OCI-LY3 (cell line): Measurements from ENCODE around the gene HCN1.

Experiments
- H2AFZ ChIP-seq: fragments of 200-600, 300-600 bp; shearing (Covaris generic); 2 replicates; pipeline ENCODE4 v1.6.0; 2014; ENCODE audit warnings: antibody characterized with exemption, low read depth, low read length
- H3K27ac ChIP-seq: fragments of 200-600, 300-600 bp; sonication (generic); 2 replicates; pipeline ENCODE4 v1.5.1; 2014; ENCODE audit warnings: mild to moderate bottlenecking, low read length, moderate library complexity, mixed read lengths
- H3K27me3 ChIP-seq: fragments of 200-600, 300-600 bp; sonication (generic); 2 replicates; pipeline ENCODE4 v1.6.1; 2014; ENCODE audit warnings: low read depth, low read length, mixed read lengths
- H3K36me3 ChIP-seq: fragments of 200-600, 300-600 bp; sonication (generic); replicated peaks from 2 replicates; pipeline ENCODE3; 2014; ENCODE audit warnings: low read depth, low read length, mixed read lengths
- H3K4me1 ChIP-seq: fragments of 300-600, 200-600 bp; sonication (generic); 2 replicates; pipeline ENCODE4 v1.6.1; 2014; ENCODE audit warnings: low read length, mixed read lengths
- H3K4me2 ChIP-seq: fragments of 200-600, 300-600 bp; sonication (generic); 2 replicates; pipeline ENCODE4 v1.6.1; 2014; ENCODE audit warnings: low read length, mixed read lengths
- H3K4me3 ChIP-seq: fragments of 300-600, 200-600 bp; sonication (generic); 2 replicates; pipeline ENCODE4 v1.5.1; 2014; ENCODE audit warnings: antibody characterized with exemption, mild to moderate bottlenecking, low read length, moderate library complexity
- H3K79me2 ChIP-seq: fragments of 300-600, 200-600 bp; shearing (Covaris generic); 2 replicates; pipeline ENCODE4 v1.6.1; 2014; ENCODE audit warnings: mild to moderate bottlenecking, low read length, mixed read lengths
- H3K9ac ChIP-seq: fragments of 300-600, 200-600 bp; shearing (Covaris generic); 2 replicates; pipeline ENCODE4 v1.6.0; 2014; ENCODE audit warnings: mild to moderate bottlenecking, low read length, moderate library complexity
- H3K9me3 ChIP-seq: fragments of 200-600, 300-600 bp; shearing (Covaris generic); 2 replicates; pipeline ENCODE4 v1.6.1; 2014; ENCODE audit warnings: low read length, mixed read lengths; ENCODE audit not compliant: insufficient read depth
- H4K20me1 ChIP-seq: fragments of 200-600, 300-600 bp; sonication (generic); 2 replicates; pipeline ENCODE4 v1.6.1; 2016; ENCODE audit warnings: low read length, mixed read lengths; ENCODE audit not compliant: insufficient read depth
- CTCF ChIP-seq: fragments of 200-600, 300-600 bp; sonication (generic); IDR thresholded peaks from 2 replicates; pipeline ENCODE4 v1.5.1; 2014; ENCODE audit warnings: antibody characterized with exemption, low read length, low read depth
- EZH2phosphoT487 ChIP-seq: fragments of 200-600 bp; shearing (Covaris generic); IDR thresholded peaks from 2 replicates; pipeline ENCODE4 v1.6.1; 2018; ENCODE audit warnings: antibody characterized with exemption, mixed run types, low read depth

The HCN1 gene

GRCh38 chr5:45627076-45627656, 69.0 kb downstream of the HCN1 start:
- no peak for TF ChIP-seq EZH2phosphoT487
- no peak for TF ChIP-seq CTCF
- Histone ChIP-seq H3K36me3 (no peaks in the 10 kb centered on the region), H3K27ac (no peak overlapping the region), H3K27me3 (no peaks in the 10 kb centered on the region), H3K4me1 (no peaks in the 10 kb centered on the region), H4K20me1 (no peaks in the 10 kb centered on the region), H3K79me2 (no peaks in the 10 kb centered on the region), H2AFZ (no peak overlapping the region), H3K9ac (no peak overlapping the region), H3K4me3 (no peak overlapping the region), H3K4me2 (no peak overlapping the region), H3K9me3 (no peaks in the 10 kb centered on the region)

DNA sequence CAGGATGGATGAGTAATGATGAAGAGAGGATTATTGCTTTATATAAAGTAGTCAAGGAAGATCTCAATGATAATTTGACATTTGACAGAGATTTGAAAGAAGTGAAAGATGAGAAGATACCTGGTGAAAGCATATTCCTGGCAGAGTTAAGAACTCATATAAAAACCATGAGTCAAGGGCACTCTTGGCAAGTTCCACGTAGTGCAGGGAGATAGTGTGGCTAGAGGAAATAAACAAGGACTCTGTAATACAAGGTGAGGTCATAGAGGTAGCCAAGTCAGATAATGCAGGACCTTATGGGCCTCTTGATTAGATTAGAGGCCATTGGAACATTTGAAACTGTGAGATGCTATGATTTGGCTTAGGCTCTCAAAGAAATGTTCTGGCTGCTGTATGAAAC, 72.3 kb downstream of the HCN1 start:
- no peaks in the 10 kb centered on the region for H3K79me2 ChIP-seq
- H3K4me2 ChIP-seq: no peak overlapping the region
- no peaks in the 10 kb centered on the region for H3K9me3 ChIP-seq
- H3K9ac ChIP-seq: no peak overlapping the region
- H3K27me3 ChIP-seq: no peaks in the 10 kb centered on the region
- no peaks in the 10 kb centered on the region for H3K36me3 ChIP-seq
- no peak overlapping the region for H3K4me3 ChIP-seq
- TF ChIP-seq CTCF (no peak), EZH2phosphoT487 (no peak)
- H3K4me1 ChIP-seq: no peaks in the 10 kb centered on the region
- no peak overlapping the region for H3K27ac ChIP-seq
- H2AFZ ChIP-seq: no peak overlapping the region
- no peaks in the 10 kb centered on the region for H4K20me1 ChIP-seq

- H4K20me1 ChIP-seq: no peaks in the 10 kb centered on the region
- no peak overlapping the region for H3K27ac ChIP-seq
- no peaks in the 10 kb centered on the region for H3K36me3 ChIP-seq
- H3K79me2 ChIP-seq: no peaks in the 10 kb centered on the region
- no peak overlapping the region for H2AFZ ChIP-seq
- no peak overlapping the region for H3K4me3 ChIP-seq
- H3K4me2 ChIP-seq: no peak overlapping the region
- TF ChIP-seq CTCF (no peak), EZH2phosphoT487 (no peak)
- H3K9me3 ChIP-seq: no peaks in the 10 kb centered on the region
- H3K27me3 ChIP-seq: no peaks in the 10 kb centered on the region
- no peaks in the 10 kb centered on the region for H3K4me1 ChIP-seq
- H3K9ac ChIP-seq: no peak overlapping the region
These were observed 73.8 kb downstream of the HCN1 start for GRCh38 chr5:45622365-45622764.

DNA sequence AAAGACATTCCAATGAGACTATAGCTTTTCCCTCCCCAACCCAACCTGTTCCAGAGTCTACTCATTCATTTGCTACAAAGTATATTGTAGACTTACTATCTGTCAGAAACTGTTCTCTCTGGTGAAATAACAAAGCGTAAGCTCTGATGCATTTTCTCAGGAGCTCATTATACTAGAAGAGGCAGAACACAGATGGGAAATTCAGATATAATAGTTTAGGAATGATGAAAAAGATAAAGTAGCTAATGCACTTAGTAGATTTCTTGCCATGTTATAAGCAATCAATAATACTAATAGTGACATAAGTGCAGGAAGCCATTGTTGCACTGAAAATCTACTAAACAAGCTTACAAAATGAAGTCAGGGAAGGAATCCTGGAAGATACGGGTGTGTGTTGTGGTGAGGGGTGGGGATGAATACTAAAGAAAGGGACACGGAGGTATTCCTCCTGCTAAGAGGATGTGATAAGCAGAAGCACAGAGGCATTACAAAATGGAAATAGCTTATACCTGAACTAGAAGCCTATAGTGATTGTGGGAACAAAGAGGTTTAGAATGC, 78.2 kb downstream of the HCN1 start:
- Histone ChIP-seq H3K27ac (no peak overlapping the region), H4K20me1 (no peaks in the 10 kb centered on the region), H3K27me3 (no peaks in the 10 kb centered on the region), H3K9me3 (no peaks in the 10 kb centered on the region), H2AFZ (no peak overlapping the region), H3K4me3 (no peak overlapping the region), H3K9ac (no peak overlapping the region), H3K4me2 (no peak overlapping the region), H3K79me2 (no peaks in the 10 kb centered on the region), H3K4me1 (no peaks in the 10 kb centered on the region), H3K36me3 (no peaks in the 10 kb centered on the region)
- TF ChIP-seq EZH2phosphoT487 (no peak), CTCF (no peak)
